ENCODE results near the gene NUMB.

The NUMB gene

DNA sequence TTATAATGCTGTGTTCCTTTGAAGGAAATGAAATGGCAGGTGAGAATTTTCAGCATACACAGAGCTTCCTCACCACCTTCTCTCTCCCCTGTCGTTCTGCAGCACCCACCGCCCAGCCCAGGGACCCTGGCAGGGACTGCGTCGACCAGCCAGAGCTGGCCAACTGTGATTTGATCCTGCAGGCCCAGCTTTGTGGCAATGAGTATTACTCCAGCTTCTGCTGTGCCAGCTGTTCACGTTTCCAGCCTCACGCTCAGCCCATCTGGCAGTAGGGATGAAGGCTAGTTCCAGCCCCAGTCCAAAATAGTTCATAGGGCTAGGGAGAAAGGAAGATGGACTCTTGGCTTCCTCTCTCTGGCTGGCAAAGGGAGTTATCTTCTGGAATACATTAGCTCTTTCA lies 186.0 kb downstream of the NUMB start:
- DNase-seq (ENCODE audit: low read depth): no peak
- no peak overlapping the region for H3K4me3 ChIP-seq (ENCODE audit: low read length)
- no peak for TF ChIP-seq CTCF (conservative IDR thresholded peaks at IDR 0.05; ENCODE audit: low read depth, low read length)

DNA sequence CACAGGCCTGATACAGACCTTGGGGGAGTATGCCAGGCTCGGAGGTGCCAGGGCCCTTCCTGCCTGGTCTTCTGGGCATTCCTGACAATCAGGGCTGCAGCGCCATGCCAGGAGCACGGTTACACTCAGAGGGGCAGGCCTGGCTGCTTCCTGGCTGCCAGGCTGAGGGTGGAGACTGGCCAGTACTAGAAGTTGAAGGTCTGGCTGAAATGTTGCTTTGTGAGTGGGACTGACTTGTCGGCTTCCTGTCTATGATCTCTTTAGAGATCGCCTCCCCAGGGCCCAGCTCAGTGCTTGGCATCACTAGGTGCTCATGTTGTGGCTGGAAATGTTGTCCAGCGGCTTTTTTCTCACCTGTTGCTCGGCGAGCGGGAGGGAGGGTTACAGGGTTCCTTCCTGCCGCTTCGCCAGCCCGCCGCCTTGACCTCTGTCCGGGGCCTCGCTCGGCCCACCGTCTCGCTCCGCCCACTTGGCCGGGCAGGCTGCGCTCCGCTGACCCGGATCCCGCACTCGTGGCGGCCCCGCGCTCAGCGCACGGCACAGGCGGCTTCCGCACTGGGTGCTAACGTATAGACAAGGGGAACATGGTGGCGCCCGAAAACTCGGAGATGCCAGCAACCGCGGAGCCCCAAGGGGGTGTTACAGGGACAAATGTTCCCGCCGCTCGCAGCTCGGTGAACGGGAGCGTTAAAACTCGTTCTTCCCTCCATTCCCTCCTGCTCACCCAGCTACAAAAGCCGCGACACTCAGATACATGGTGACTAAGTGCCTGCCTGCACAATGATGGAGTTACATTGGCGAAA lies 188.4 kb downstream of the NUMB start:
- no peak for DNase-seq (ENCODE audit: low read depth)
- H3K4me3 ChIP-seq (ENCODE audit: low read length): peak overlapping the region; percentile 43
- no peak for TF ChIP-seq CTCF (conservative IDR thresholded peaks at IDR 0.05; ENCODE audit: low read depth, low read length)

- no peak for DNase-seq (ENCODE audit: low read depth)
- no peak for TF ChIP-seq CTCF (conservative IDR thresholded peaks at IDR 0.05; ENCODE audit: low read depth, low read length)
- H3K4me3 ChIP-seq (ENCODE audit: low read length): no peak overlapping the region
These were observed 190.9 kb downstream of the NUMB start for GRCh38 chr14:73267474-73267873.

DNA sequence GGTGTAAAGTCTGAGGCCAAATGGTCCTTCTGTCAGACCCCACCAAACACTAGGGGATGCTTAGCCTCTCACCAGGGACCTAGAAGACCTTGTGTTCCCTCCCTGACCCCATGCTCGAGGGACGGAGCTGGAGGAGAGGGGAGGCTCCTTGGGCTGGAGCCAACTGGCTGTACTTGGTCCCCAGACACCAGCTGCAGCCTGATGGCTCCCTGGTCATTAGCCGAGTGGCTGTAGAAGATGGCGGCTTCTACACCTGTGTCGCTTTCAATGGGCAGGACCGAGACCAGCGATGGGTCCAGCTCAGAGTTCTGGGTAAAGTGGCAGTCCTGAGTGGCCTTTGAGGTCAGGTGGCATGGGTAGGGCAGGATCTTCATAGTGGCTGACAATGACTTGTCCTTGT lies 192.0 kb downstream of the NUMB start:
- no peak for DNase-seq (ENCODE audit: low read depth)
- no peak for TF ChIP-seq CTCF (conservative IDR thresholded peaks at IDR 0.05; ENCODE audit: low read depth, low read length)
- H3K4me3 ChIP-seq (ENCODE audit: low read length): no peak overlapping the region

GRCh38 chr14:73265721-73266046 lies 192.7 kb downstream of the NUMB start:
- no peak for DNase-seq (ENCODE audit: low read depth)
- TF ChIP-seq CTCF (conservative IDR thresholded peaks at IDR 0.05; ENCODE audit: low read depth, low read length): no peak
- H3K4me3 ChIP-seq (ENCODE audit: low read length): no peak overlapping the region

DNA sequence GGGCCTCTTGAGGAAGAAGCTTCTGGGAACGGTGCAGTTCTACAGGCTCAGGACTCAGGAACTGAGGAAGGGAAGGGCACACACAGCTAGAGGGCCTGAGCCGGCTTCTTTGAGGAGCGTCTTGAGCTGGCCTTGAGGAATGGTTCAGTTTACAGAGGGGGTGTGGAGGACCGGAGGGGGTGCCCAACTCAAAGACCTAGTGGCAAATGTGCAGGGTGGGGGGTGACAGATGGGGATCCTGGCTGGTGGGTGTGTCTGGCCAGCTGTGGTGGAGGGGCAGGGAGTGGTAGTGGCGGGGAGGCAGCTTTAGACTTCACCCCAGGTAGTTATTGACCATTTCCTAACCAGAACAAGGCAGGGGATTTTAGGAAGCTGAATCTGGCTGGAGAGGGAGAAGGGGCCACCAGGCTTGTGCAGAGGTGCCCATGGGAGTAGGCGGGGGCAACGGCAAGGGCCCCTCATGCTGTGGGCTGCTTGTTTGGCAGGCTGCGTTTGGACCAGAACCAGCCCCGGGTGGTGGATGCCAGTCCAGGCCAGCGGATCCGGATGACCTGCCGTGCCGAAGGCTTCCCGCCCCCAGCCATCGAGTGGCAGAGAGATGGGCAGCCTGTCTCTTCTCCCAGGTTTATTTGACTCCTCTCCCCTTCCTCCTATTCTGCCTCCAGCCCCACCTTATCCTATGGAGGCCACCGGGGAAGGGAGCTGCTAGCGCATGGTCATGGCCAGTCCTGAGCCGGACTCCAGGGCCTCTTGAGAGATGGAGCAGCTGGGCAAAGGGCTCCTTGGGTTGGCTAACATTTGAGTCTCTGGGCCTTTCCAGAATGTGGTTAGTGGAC lies 193.2 kb downstream of the NUMB start:
- no peak for DNase-seq (ENCODE audit: low read depth)

More for the DNA sequence above, 193.2 kb downstream of the NUMB start:
- TF ChIP-seq CTCF (conservative IDR thresholded peaks at IDR 0.05; ENCODE audit: low read depth, low read length): no peak
- no peak overlapping the region for H3K4me3 ChIP-seq (ENCODE audit: low read length)

Data from retinal pigment epithelial cell (primary cell).